Embryonic facial prominence (tissue), 1 donor: ENCODE measurements around the gene KRT75.

ENCODE experiments used
- DNase-seq: peaks from one replicate; pipeline ENCODE4 v3.0.0-alpha.2; 2016; ENCODE audit errors: extremely low spot score

The KRT75 gene

DNA sequence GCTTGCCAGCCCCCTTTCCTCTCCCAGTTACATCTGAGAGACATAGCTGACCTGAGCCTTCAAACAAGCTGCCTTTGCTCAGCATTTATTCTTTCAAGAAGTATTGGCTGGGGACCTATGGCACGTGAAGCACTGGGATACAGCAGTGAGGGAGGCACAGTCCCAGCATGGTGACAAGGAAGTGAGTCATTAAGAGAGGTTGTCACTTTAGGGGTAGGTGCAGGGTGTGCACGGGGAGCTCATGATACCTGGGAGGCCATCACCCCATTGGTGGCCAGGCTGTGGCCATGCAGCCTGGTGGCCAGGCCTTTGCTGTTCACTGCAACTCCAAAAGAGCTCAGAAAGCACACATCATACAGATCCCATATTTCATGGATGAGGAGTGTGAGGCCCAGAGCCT, 5.7 kb upstream of the KRT75 start:
- no peak for DNase-seq

- no peak for DNase-seq
These were observed 5.2 kb upstream of the KRT75 start for GRCh38 chr12:52439420-52439819.

DNA sequence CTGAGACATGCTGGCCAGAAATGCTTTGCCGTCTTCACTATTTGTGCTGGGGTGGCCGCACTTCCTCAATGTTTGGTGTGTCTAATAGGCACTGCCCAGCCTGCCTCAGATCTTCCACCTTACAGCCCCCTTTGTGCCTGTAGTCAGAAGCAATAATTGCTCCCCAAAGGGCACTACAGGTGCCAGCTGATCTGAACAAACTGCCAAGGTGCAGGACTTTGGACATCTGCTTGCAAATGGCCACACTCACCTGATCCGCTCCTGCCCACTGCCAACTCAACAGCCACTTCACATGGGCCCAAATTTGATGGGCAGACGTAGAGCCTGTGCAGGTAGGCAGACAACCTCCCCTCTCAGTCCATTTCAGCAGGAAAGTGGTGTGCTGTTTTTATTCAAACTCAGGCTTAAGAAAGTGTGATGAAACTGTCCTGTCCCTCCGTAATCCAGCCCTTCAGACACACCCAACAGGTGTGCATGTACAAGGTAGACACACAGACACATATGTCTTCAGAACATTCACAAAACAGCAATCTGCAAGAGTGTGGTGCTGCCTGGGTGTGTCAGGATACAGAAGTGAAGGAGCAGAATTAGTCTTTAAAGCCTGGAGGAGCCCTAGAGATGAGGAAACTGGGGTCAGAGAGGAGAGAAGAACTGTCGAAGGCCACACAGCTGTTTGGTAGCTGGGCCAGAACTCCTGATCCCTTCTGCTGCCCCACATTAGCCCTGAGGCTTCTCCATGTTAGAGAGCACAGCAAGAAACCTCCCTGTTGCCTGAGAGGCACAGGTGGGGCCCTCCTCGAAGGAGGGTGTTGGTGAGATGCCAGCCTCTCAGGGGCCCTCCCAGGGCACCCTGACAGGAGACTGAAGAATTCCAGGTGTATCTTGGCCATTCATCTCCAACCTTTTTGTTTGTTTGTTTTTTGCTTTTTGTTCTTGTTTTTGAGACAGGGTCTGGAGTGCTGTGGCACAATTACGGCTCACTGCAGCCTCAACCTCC, 4.4 kb upstream of the KRT75 start:
- no peak for DNase-seq

GRCh38 chr12:52437508-52437907, 3.3 kb upstream of the KRT75 start:
- no peak for DNase-seq

GRCh38 chr12:52436828-52437474, 2.8 kb upstream of the KRT75 start:
- no peak for DNase-seq

DNA sequence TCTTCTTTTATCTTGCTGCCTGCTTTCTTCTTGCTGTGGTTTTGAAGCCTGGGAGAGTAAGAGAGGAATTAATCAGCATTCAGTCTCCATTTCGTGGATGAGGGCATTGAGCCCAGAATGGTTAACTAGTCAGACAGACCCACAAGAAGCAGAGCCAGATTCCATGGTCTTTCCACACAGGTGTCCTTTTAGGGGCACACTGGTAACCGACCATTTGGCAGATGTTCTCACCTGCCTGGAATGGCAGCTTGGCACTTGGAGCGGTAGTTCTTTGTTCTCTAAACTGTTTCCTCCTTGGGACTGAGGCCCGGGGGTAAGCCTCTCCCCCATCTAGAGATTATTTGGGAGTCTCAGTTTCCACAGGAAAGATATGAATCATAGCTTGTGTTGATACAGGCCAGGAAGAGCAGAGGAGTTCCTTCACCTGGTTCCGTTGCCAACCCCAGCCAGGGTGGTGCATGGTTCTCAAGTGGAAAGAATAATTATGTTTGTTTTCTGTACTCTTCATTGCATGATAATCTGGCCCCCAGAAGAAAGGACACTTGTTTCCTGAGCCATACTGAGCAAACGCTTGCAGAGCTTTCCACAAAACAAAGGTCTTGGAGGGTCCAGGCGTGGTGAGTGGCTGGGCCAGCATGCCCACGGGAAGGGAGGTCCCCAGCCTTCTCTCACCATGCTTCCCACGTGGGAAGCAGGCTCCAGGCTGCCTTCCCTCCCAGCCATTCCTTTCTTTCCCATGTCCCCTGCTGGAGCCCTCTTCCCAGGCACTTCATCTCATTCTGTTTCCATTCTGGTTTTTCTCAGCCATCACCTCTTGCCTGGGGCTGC, 2.0 kb upstream of the KRT75 start:
- DNase-seq: no peak

DNA sequence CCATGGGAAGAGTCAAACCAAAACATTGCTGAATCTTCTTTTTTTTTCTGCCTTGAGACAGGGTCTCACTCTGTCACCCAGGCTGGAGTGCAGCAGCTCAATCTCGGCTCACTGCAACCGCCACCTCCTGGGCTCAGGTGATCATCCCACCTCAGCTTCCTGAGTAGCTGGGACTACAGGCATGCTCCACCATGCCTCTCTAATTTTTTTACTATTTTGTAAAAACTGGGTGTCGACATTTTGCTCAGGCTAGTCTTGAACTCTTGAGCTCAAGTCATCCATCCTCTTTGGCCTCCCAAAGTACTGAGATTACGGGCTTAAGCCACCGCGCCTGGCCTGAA, 1.5 kb upstream of the KRT75 start:
- DNase-seq: no peak

DNA sequence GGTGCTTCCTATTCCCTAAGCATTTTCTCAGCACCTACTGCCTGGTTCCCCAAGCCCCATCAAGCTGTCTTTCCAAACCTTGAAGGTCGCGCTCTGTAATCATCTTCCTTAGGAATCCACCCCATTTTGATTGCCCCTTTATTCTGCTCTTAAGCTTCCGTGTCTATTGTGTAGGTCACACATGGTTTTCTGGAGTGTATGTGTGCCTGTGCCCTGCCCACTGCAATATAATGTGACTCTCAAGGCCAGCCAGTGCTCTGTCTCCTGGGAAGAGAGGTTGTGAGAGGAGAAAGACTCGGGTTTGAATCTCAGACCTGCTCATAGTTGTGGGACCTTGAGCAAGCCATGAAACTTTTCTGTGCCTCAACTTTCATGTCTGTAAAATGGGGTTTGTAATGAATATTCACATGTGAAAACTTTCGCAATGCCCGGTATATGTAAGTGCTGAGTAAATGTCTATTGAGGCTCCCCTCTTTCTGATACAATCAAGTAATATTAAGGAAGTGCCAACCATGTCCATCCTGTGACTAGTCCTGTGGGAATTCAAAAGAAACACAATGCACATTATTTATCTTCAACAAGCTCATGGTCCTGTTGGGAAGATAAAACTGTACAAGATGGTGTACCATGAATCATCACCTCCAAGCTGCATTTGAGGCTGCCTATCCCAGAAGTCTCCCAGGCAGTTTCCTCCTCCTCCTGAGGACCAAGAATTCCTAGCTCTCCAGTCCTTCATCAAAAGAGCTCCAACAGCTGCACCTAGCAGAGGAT, 774 bp upstream of the KRT75 start:
- no peak for DNase-seq

- no peak for DNase-seq
These were observed 580 bp downstream of the KRT75 start for GRCh38 chr12:52433501-52434080.

DNA sequence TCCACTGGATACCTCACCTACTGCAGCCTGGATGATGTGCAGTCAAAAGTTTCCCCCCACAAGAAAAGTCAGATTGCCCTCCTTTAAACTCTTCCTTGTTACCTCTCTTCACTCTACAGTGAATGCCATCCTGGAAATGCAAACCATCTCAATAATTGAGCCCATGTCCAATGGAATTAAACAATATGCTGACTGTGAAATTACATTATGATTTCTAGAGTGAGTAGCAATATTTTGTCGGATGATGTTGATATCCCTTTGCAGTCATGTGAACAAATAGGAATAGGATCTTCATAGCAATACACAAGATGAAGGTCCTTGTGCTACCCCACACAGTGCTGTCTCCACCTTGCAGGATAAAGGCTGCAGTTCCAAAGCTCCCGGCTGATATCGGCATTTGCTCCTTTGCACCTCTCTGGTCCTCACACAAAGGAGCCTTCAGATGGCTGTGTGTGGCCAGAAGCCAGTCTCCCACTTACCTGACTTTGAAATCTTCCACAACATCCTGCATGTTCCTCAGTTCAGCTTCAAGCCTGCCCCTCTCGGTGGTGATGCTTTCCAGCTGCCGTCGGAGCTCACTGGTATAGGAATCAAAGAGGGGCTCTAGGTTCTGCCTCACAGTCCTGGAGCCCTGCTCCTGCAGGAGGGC, 1.5 kb downstream of the KRT75 start:
- DNase-seq: no peak

- DNase-seq: no peak
These were observed 6.0 kb downstream of the KRT75 start for GRCh38 chr12:52428121-52428520.

GRCh38 chr12:52427083-52427482, 7.1 kb downstream of the KRT75 start:
- DNase-seq: no peak

DNA sequence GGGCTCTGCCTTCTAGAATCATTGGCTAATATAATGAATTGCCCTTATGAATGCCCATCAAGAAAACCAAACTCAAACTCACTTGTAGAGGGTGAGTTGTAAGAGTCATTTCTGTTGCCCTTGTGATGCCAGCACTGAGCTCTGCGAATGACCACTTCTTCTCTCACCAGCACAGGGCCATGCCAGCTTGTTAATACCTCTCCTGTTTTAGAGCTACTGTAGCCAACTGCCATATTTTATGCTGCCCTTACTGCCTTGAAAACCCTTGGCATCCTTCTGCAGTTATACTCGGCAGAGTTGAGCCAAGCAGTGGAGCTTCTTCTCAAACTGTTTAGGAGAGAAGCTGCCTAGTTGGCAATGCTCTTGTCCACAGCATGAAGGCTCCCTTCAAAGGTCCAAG, 8.1 kb downstream of the KRT75 start:
- no peak for DNase-seq

- no peak for DNase-seq
These were observed 8.7 kb downstream of the KRT75 start for GRCh38 chr12:52425466-52425865.

DNA sequence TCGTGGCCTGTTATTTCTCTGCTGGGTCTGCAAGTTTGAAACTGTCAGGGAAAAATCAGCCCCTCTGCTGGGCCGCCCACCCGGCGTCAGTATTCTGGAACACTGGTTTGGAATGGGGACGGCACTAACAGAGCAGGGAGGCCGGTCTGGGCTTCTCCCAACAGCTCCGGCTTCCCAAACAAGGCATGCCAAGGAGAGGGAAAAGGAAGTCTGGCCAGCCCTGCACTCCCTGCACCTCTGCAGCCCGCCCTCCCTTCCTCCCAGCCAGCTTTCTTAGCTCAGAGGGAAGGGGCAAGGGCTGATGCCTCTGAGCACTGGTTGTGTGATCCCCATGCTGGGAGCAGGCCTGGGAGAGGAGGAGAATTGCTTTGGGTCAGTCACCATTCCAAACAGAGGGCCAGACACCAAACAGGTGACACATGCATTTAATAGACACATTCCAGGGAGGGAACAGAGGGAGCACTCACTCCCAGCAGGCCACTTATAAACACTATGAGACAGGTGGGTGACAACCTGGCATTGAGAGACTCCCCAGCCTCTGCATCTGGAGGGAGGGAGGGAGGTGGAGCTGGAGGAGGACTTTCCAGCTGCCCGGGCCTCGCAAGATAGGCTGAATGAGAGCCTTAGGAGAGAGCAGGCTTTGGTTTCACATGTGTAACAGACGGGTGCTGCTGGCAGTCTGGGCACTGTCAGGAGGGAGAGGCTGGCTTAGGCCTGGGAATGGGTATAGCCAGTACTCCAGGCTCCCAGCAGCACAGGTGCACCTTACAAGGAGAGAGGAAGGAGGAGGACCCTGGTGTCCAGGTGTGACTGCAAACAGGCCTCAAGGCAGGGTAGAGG, 10.3 kb downstream of the KRT75 start:
- DNase-seq: no peak

- no peak for DNase-seq
These were observed 11.1 kb downstream of the KRT75 start for GRCh38 chr12:52423035-52423434.

DNA sequence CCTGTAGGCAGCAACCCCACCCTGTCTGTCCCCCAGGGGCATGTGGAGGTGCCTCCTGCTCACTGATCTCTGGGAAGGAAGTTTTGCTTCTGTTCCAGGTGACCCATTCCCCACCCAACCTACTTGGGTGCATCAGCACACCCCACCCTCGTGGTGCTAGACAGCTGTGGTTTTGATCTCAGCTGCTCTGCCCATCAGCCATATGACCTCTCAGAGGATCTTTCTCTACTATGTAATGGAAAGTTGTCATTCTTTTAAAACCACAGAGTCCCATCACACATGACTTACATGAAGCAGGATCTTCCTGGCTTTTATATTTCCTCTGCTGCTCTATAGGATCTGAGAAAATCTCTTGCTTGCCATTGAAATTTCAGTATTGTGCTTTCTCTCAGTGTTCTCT, 14.5 kb downstream of the KRT75 start:
- DNase-seq: no peak

- DNase-seq: no peak
These were observed 15.5 kb downstream of the KRT75 start for GRCh38 chr12:52418576-52419110.

DNA sequence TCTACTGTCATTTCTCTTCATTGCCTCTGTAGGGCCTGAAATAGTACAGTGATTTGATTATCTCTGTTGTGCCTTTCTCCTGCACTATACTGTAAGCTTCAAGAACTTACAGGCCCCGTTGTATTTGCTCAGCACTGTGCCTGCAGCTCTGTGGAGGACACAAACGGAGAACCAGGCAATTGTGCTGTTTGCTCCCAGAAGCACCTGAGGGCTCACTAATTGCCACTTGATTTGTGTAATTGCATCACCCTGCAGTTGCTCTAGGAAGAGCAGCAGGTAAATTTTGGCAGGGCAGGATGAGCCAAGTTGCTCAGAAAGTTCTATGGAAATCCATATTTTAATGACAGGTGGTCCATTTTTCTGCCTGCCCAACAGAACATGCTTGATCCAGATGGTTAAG, 16.4 kb downstream of the KRT75 start:
- DNase-seq: no peak

- DNase-seq: no peak
These were observed 17.4 kb downstream of the KRT75 start for GRCh38 chr12:52416795-52417194.
